CD4-positive, alpha-beta T cell treated with Interleukin-4 for 4 hours (primary cell): ENCODE data around the gene MUC15.
"Not testable (repeated sequence)": the region's sequence is repeated elsewhere in the genome, so short reads cannot be mapped to it uniquely, and the experiment has no call there.

ENCODE experiments used
- DNase-seq: peaks from one replicate; pipeline ENCODE4 v3.0.0-alpha.2; 2020

Gene MUC15, protein sequence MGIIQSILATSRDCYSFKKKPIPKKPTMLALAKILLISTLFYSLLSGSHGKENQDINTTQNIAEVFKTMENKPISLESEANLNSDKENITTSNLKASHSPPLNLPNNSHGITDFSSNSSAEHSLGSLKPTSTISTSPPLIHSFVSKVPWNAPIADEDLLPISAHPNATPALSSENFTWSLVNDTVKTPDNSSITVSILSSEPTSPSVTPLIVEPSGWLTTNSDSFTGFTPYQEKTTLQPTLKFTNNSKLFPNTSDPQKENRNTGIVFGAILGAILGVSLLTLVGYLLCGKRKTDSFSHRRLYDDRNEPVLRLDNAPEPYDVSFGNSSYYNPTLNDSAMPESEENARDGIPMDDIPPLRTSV

DNA sequence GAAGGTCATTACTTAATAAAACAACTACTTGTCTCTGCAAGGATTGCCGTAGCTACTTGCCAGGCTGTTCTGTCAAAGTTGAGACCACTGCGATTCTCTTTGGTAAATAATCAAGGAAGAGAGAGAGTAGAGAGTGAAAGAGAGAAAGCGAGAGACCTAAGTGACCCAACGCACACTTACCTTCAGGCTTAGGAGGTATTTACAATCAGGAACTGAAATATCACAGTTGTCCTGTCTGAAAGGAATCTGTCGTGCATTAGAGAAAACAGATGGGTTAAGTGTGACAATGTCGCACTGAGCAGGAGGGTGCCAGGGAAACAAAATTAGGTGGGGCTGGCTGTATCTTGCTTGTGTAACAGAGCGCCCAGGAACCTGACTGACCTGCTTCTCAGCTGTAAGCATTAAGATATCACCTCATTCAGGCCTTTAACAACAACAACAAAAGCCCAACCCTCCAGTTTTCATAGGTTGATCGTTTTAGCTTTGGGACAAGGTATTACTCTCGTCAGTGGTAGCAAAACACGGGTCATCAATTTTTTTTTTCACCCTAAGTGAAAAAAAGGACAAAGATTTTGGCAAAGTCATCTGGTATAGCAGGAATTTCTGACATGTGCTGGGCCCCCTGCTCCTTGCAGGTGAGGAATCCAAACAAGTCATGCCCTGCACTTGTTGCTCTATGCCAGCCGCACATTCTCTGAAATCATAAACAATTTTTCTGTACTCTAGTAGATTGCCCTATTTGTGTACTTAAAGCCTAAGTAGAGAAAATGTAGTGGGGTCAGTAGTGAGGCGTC lies at the start of gene MUC15:
TSS of gene MUC15 (minus strand) at position 403 of the 794 bp plus-strand sequence. CDS start 5,169 bp downstream, outside the sequence.
- no peak for DNase-seq

DNA sequence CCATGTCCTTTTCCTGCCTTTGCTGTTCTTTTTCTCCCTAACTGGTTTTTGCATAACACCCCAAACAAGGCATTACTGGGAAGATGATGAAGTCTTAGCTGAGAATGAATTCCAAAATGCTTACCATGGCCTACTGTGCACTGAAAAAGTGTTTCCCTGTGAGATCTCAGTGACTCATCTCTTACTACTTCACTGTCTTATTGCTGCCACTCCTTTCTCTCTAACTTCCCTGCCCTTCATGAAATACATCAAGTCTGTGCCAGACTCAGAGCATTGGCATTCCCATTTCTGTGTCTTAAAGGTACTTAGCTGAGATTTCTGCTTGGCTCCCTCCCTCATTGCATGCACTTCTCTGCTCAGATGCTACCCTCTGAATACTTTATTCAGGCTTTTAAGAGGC lies 49.1 kb upstream of the MUC15 start:
- DNase-seq: no peak

GRCh38 chr11:26620282-26621045 lies 48.4 kb upstream of the MUC15 start:
- DNase-seq: no peak

GRCh38 chr11:26618441-26618840 lies 46.4 kb upstream of the MUC15 start:
- no peak for DNase-seq

- no peak for DNase-seq
These were observed 41.7 kb upstream of the MUC15 start for GRCh38 chr11:26613759-26614158.

GRCh38 chr11:26608507-26609146 lies 36.6 kb upstream of the MUC15 start:
- no peak for DNase-seq

GRCh38 chr11:26607725-26608506 lies 35.9 kb upstream of the MUC15 start:
- DNase-seq: no peak

GRCh38 chr11:26599876-26600434 lies 27.9 kb upstream of the MUC15 start:
- no peak for DNase-seq

GRCh38 chr11:26599425-26599824 lies 27.4 kb upstream of the MUC15 start:
- no peak for DNase-seq

GRCh38 chr11:26597899-26598298 lies 25.8 kb upstream of the MUC15 start:
- DNase-seq: no peak

GRCh38 chr11:26597049-26597689 lies 25.1 kb upstream of the MUC15 start:
- DNase-seq: not testable (repeated sequence)

GRCh38 chr11:26595207-26595865 lies 23.3 kb upstream of the MUC15 start:
- not testable (repeated sequence) for DNase-seq

DNA sequence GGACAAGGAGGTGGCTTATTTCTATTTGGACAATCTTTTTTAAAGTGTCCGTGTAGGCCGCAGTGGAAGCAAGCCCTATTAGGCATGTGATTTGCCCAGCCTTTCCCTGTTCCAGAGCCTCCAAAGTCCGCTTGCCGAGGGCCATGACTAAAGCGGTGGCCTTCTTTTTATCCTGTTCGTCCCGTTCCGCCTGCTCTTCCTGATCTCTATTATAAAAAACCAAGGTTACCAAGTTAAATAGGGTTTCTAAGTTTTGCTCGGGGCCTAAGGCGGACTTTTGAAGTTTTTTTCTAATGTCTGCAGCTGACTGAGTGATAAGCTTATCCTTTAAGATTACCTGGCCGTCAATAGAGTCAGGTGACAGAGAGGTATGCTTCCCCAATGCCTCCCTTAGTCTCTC lies 21.6 kb upstream of the MUC15 start:
- no peak for DNase-seq

DNA sequence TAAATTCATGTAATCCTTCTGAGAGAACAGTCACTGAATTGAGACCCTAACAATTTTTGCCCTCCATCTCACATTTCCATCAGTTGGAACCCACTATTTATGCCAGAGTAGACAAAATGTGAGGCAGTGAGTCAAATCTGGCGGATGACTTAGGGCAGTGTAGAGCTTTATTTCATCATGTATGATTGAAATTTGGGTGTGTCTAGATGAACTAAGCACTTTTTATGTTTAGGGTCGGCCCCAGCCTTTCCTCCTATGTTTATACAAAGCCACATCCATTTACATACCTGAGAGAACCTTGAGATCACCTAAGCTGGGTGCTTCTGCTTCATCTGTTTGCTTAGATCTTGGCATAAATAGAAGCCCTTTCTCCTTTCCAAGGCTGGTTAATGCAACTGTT lies 15.0 kb upstream of the MUC15 start:
- no peak for DNase-seq

GRCh38 chr11:26584818-26585217 lies 12.8 kb upstream of the MUC15 start:
- no peak for DNase-seq

- DNase-seq: no peak
These were observed 11.5 kb upstream of the MUC15 start for GRCh38 chr11:26583550-26583949.

DNA sequence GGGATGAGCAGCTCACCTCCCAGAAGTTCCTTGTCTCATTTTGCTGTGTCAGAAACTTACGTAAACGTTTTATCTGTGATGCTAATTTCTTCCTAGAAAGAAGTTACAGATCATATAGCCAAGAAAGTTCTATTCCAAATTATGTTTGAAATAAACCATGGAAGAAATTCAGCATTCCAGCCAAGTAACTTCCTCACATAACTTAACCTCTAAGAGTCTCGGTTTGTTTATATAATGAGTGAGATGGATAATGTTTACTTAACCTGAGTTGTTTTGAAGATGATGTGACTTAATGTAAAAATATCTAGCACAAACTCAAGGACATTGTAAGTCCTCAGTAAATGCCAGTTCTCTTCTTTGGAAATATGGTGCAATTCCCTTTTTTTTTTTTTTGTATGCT lies 8.9 kb upstream of the MUC15 start:
- DNase-seq: no peak

- DNase-seq: no peak
These were observed 7.6 kb upstream of the MUC15 start for GRCh38 chr11:26579683-26580082.

DNA sequence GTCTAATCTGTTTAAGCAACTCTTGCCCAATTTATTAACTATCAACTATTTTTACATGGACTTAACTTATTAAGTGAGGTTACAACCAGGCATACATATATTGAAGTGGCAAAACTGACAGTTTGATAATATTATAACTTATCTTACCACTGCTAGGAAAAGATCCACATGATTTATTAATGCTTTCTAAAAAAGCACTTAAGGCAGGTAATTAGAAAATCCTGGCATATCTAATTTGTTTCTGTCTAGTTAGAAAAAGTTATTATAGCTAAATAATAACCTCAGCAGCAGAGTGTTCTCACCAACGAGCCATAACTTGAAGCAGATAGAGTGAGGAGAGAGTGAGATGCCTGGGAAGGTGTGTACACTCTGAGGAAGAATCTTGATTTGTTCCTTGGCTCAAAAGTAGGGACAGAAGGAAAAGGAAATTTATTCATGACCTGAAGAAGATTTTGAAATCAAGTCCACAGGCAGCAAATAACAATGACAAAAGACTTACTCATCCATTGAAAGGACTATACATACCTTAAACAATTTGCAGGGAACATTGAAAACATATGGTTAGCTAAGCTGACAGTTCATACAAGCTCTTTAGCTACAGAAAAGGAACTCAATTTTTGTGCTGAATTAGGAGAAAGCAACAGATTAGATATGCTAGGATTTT lies 7.1 kb upstream of the MUC15 start:
- DNase-seq: no peak

DNA sequence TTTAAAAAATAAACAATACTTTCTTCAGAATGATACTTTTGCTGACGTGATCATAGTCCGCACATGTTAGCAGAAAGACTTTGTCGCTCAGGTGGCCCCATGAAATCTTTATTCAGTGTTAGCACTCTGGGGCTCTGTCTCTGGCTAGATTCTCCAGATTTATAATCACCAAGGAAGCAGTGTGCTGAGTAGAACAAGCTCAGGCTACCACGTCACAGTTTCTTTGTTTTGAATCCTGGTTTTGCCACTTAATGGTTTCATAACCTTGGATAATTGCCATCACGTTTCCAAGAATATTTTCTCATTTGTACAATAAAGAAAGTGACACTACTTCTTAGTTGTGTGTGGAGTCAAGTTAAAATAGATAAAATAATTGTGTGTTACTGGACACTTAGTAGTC lies 3.9 kb upstream of the MUC15 start:
- DNase-seq: no peak
